Endodermal cell (in vitro differentiated cells): ENCODE results near the gene PMS2. TPM values are rescaled to one million over a fixed set of nuclear protein-coding genes. Genes with fewer than 3 reads are reported as not detected.
A peak's percentile ranks its signal among the peaks of the same experiment; 100 is the strongest.
"Not testable (repeated sequence)": the region's sequence is repeated elsewhere in the genome, so short reads cannot be mapped to it uniquely, and the experiment has no call there.

Source experiments
- DNase-seq: peaks from one replicate; pipeline ENCODE4 v3.0.0-alpha.2; 2017
- H3K27ac ChIP-seq: 2 replicates; pipeline ENCODE4 v1.5.1; 2013; ENCODE audit warnings: mild to moderate bottlenecking, low read depth, low read length, moderate library complexity
- H3K27me3 ChIP-seq: 2 replicates; pipeline ENCODE4 v1.6.1; 2013; ENCODE audit warnings: mild to moderate bottlenecking, low read length, moderate library complexity; ENCODE audit not compliant: insufficient read depth, control insufficient read depth, poor library complexity, severe bottlenecking
- H3K36me3 ChIP-seq: 2 replicates; pipeline ENCODE4 v1.7.0; 2013; ENCODE audit warnings: mild to moderate bottlenecking, low read length, moderate library complexity; ENCODE audit not compliant: control insufficient read depth, insufficient read depth
- H3K4me1 ChIP-seq: one replicate; pipeline ENCODE4 v1.7.0; 2013; ENCODE audit warnings: low read length; ENCODE audit not compliant: control insufficient read depth, insufficient read depth
- H3K4me3 ChIP-seq: 2 replicates; pipeline ENCODE4 v1.5.1; 2013; ENCODE audit warnings: mild to moderate bottlenecking, low read length, moderate library complexity
- H3K9ac ChIP-seq: 2 replicates; pipeline ENCODE4 v1.6.1; 2013; ENCODE audit warnings: mild to moderate bottlenecking, low read length, moderate library complexity; ENCODE audit not compliant: poor library complexity, severe bottlenecking; ENCODE audit errors: extremely low read depth
- H3K9me3 ChIP-seq: 2 replicates; pipeline ENCODE4 v1.6.1; 2013; ENCODE audit warnings: mild to moderate bottlenecking, low read length, moderate library complexity; ENCODE audit not compliant: control insufficient read depth
- H3K27ac Mint-ChIP-seq: 2 replicates; pipeline ENCODE4 v1.8.0; 2020; ENCODE audit warnings: mixed read lengths
- H3K27me3 Mint-ChIP-seq: 2 replicates; pipeline ENCODE4 v1.8.0; 2021; ENCODE audit warnings: mild to moderate bottlenecking, mixed read lengths; ENCODE audit not compliant: insufficient read depth
- H3K36me3 Mint-ChIP-seq: 2 replicates; pipeline ENCODE4 v1.8.0; 2020; ENCODE audit warnings: low read depth, mixed read lengths
- H3K4me1 Mint-ChIP-seq: 2 replicates; pipeline ENCODE4 v1.8.0; 2020; ENCODE audit warnings: mixed read lengths
- H3K4me3 Mint-ChIP-seq: 2 replicates; pipeline ENCODE4 v1.8.0; 2020; ENCODE audit warnings: mild to moderate bottlenecking, moderate library complexity, mixed read lengths
- H3K9me3 Mint-ChIP-seq: 2 replicates; pipeline ENCODE4 v1.8.0; 2020; ENCODE audit warnings: mild to moderate bottlenecking, mixed read lengths
- WGBS, 2 experiments: methylation state at CpG; one replicate each; pipeline versions ENCODE4 v1.1.5 to v1.1.7; 2013; ENCODE audit warnings: missing lambda C conversion rate in 2 of 2, mixed read lengths in 1 of 2; ENCODE audit not compliant: insufficient coverage in 1 of 2, insufficient read length in 1 of 2; 5-methylcytosine and 5-hydroxymethylcytosine counted together
- total RNA-seq, 2 donors: library from RNA; stranded (reverse); fragmentation: NEBNext Ultra II Directional in 1 of 2; extraction: Animal tissue kit (Norgen Biotek cat#: 25700) in 1 of 2; gene quantifications; 2 replicates in 1 of 2; 3 replicates in 1 of 2; pipeline ENCODE4 v1.2.1, GENCODE V29; 2021
- TF ChIP-seq, protein P1 (sequence below): fragments of 200-600 bp; sonication (generic); conservative IDR thresholded peaks from 2 replicates; pipeline ENCODE4 v1.5.0; 2021; ENCODE audit warnings: antibody characterized with exemption, mild to moderate bottlenecking

The PMS2 gene
- total RNA-seq, 2 donors from 2014 or later: 19.6 to 22.1 TPM

DNA sequence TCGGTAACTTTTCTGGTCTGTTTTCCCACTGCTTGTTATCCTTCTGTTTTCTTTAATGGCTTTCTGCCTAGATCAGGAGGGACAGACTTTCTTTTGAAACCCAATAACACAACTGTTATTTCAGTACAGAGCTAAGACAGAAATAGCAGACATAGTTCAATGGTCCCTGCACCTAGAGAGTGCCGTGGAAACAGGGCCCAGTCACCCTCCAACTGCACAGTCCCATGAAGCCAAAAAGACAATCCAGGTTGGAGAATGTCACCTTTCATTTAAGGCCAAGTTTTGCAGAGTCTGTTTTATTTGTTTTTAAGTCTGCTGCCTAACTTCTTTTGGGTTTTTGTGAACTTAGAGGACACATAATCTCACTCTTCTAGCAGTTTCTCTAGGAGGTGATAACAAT lies 2.7 kb upstream of the PMS2 start:
- Mint-ChIP-seq H3K4me3 (no peak overlapping the region), H3K4me1 (peaks cover 18% of the 10 kb centered on the region), H3K27ac (peak overlapping the region; percentile 74), H3K36me3 (peaks cover 29% of the 10 kb centered on the region), H3K9me3 (no peaks in the 10 kb centered on the region), H3K27me3 (no peaks in the 10 kb centered on the region)
- no peak overlapping the region for H3K9ac ChIP-seq
- no peaks in the 10 kb centered on the region for H3K27me3 ChIP-seq
- H3K36me3 ChIP-seq: peaks cover 33% of the 10 kb centered on the region
- H3K4me1 ChIP-seq: no peaks in the 10 kb centered on the region
- no peak for DNase-seq
- H3K4me3 ChIP-seq: no peak overlapping the region
- TF ChIP-seq, protein P1, sequence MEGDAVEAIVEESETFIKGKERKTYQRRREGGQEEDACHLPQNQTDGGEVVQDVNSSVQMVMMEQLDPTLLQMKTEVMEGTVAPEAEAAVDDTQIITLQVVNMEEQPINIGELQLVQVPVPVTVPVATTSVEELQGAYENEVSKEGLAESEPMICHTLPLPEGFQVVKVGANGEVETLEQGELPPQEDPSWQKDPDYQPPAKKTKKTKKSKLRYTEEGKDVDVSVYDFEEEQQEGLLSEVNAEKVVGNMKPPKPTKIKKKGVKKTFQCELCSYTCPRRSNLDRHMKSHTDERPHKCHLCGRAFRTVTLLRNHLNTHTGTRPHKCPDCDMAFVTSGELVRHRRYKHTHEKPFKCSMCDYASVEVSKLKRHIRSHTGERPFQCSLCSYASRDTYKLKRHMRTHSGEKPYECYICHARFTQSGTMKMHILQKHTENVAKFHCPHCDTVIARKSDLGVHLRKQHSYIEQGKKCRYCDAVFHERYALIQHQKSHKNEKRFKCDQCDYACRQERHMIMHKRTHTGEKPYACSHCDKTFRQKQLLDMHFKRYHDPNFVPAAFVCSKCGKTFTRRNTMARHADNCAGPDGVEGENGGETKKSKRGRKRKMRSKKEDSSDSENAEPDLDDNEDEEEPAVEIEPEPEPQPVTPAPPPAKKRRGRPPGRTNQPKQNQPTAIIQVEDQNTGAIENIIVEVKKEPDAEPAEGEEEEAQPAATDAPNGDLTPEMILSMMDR: no peak
- no peaks in the 10 kb centered on the region for H3K9me3 ChIP-seq
- H3K27ac ChIP-seq: no peak overlapping the region
- WGBS, 2 experiments: 93 to 96% methylated on average over 1 to 2 of the region's 2 CpGs

DNA sequence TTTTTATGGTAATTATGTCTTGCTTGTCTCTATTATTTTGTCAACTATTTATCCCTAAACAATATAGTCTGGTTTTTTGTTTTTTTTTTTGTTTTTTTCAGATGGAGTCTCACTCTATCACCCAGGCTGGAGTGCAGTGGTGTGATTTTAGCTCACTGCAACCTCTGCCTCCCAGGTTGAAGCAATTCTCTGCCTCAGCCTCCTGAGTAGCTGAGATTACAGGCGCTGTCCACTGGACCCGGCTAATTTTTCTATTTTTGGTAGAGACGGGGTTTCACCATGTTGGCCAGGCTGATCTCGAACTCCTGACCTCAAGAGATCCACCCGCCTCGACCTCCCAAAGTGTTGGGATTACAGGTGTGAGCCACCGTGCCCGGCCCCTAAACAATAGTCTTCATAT lies 1.5 kb upstream of the PMS2 start:
- Histone ChIP-seq H3K4me3 (peak overlapping the region; percentile 77), H3K36me3 (peaks cover 25% of the 10 kb centered on the region), H3K9ac (peak overlapping the region; percentile 86)
- DNase-seq, H3K4me1 ChIP-seq, H3K9me3 Mint-ChIP-seq, H3K27ac ChIP-seq, H3K27me3 Mint-ChIP-seq, H3K9me3 ChIP-seq, H3K27me3 ChIP-seq: not testable (repeated sequence)
- Mint-ChIP-seq H3K27ac (peak overlapping the region; percentile 97), H3K4me1 (peaks cover 18% of the 10 kb centered on the region), H3K36me3 (peaks cover 19% of the 10 kb centered on the region), H3K4me3 (peak overlapping the region; percentile 85)
- 90 to 94% methylated on average over 6 to 8 of the region's 8 CpGs for WGBS, 2 experiments

DNA sequence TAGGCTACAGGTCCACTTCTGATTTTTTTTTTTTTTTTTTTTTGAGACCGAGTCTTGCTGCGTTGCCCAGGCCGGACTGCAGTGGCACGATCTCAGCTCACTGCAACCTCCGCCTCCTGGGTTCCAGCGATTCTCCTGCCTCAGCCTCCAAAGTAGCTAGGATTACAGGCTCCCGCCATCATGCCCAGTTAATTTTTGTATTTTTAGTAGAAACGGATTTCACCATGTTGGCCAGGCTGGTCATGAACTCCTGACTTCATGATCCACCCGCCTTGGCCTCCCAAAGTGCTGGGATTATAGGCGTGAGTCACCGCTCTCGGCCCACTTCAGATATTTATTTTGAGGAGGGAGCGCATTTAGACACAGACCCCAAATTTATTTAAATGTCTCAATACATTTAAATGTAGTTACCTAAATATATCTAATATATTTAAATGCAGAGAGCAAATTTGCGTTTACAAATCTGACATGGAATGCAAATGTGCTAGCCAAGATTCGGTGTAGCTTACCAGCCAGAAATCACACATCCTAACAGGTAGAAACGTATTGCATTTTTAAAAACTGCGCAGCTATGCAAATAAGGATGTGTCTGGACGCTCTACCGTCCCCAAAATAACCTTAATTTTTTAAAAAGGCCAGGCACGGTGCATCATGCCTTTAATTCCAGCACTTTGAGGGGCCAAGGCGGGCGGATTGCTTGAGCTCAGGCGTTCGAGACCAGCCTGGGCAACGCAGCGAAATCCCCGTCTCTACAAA lies 836 bp downstream of the PMS2 start:
- not testable (repeated sequence) for H3K27me3 ChIP-seq, H3K4me1 ChIP-seq, H3K9me3 Mint-ChIP-seq, DNase-seq, H3K9me3 ChIP-seq, H3K27ac ChIP-seq, H3K27me3 Mint-ChIP-seq
- WGBS, 2 experiments: 63 to 72% methylated on average over 10 to 23 of the region's 27 CpGs
- peak overlapping the region; percentile 97 for H3K27ac Mint-ChIP-seq
- peak overlapping the region; percentile 85 for H3K4me3 Mint-ChIP-seq
- Histone ChIP-seq H3K9ac (peak overlapping the region; percentile 86), H3K36me3 (peaks cover 19% of the 10 kb centered on the region), H3K4me3 (peak overlapping the region; percentile 89)
- H3K4me1 Mint-ChIP-seq: peaks cover 17% of the 10 kb centered on the region
- peaks cover 17% of the 10 kb centered on the region for H3K36me3 Mint-ChIP-seq

DNA sequence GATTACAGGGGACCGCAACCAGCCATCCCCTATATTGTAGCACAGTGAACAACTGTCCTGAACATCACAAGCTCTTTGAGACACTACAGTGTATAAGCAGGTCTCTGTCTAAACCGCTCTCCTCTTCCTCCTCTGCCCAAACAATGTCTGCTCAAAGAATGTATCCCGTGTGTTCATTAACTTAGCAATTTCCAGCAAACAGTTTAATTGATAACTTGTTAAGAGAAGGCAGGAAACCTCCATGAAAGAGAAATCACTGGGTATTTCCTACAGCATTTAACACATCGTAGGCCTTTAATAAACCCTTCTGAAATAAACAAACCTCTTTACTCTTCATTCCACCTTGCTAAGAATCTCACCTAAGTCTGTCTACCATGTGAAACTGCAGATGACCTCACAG lies 1.5 kb downstream of the PMS2 start:
- H3K27ac ChIP-seq: no peak overlapping the region
- no peak for DNase-seq
- peaks cover 22% of the 10 kb centered on the region for H3K36me3 ChIP-seq
- Mint-ChIP-seq H3K4me1 (peaks cover 11% of the 10 kb centered on the region), H3K36me3 (peaks cover 15% of the 10 kb centered on the region), H3K4me3 (peak overlapping the region; percentile 85), H3K27ac (peak overlapping the region; percentile 71), H3K27me3 (no peaks in the 10 kb centered on the region), H3K9me3 (no peaks in the 10 kb centered on the region)
- no peak overlapping the region for H3K9ac ChIP-seq
- peak overlapping the region; percentile 89 for H3K4me3 ChIP-seq
- H3K27me3 ChIP-seq: no peaks in the 10 kb centered on the region
- no peaks in the 10 kb centered on the region for H3K9me3 ChIP-seq
- H3K4me1 ChIP-seq: no peaks in the 10 kb centered on the region
- TF ChIP-seq, protein P1: no peak
- WGBS, 2 experiments: 96 to 97% methylated on average over 3 to 4 of the region's 4 CpGs
